H1 (cell line): ENCODE results near the gene LEFTY1. TPM values are rescaled to one million over a fixed set of nuclear protein-coding genes. Genes with fewer than 3 reads are reported as not detected.

Source experiments
- BRCA1 ChIP-seq: IDR thresholded peaks from 2 replicates; pipeline ENCODE4 v1.6.1; 2012; ENCODE audit warnings: low read depth, low read length, improper control_type of control experiment
- CREB1 ChIP-seq: IDR thresholded peaks from 2 replicates; pipeline ENCODE4 v1.6.1; 2012; ENCODE audit warnings: inconsistent platforms
- EP300 ChIP-seq, 2 experiments: IDR thresholded peaks; 1 replicate in 1 of 2; 2 replicates in 1 of 2; pipeline ENCODE4 v1.6.1; 2011 to 2012; ENCODE audit warnings: low read depth in 2 of 2, low read length in 2 of 2, mild to moderate bottlenecking in 2 of 2, borderline replicate concordance in 1 of 2, inconsistent platforms in 1 of 2, moderate library complexity in 1 of 2
- GTF2F1 ChIP-seq: IDR thresholded peaks from 2 replicates; pipeline ENCODE4 v1.6.1; 2012; ENCODE audit warnings: low read depth, low read length, improper control_type of control experiment, borderline replicate concordance
- HDAC2 ChIP-seq, 2 experiments: fragments of 300-600 bp in 1 of 2; sonication (generic) in 1 of 2; IDR thresholded peaks; 2 replicates each; pipeline ENCODE4 v1.6.1; 2011 to 2012; ENCODE audit warnings: low read depth in 2 of 2, low read length in 2 of 2, mild to moderate bottlenecking in 2 of 2, moderate library complexity in 2 of 2, borderline replicate concordance in 1 of 2, inconsistent platforms in 1 of 2
- JUN ChIP-seq: IDR thresholded peaks from 2 replicates; pipeline ENCODE4 v1.6.1; 2011; ENCODE audit warnings: low read depth, mild to moderate bottlenecking, improper control_type of control experiment, low read length
- NRF1 ChIP-seq: IDR thresholded peaks from 2 replicates; pipeline ENCODE4 v1.6.1; 2011; ENCODE audit warnings: mild to moderate bottlenecking, low read depth, low read length, improper control_type of control experiment
- SUZ12 ChIP-seq: fragments of 200-600 bp; sonication (generic); IDR thresholded peaks from 2 replicates; pipeline ENCODE4 v1.6.1; 2012; ENCODE audit warnings: mild to moderate bottlenecking, inconsistent platforms, low read length, moderate library complexity, mixed read lengths
- YY1 ChIP-seq: IDR thresholded peaks from 2 replicates; pipeline ENCODE4 v1.6.1; 2011; ENCODE audit warnings: low read depth, mild to moderate bottlenecking, low read length
- polyA plus RNA-seq, 7 experiments: library from polyadenylated mRNA; depleted of rRNA in 3 of 7; stranded (reverse) in 5 of 7; unstranded in 2 of 7; fragments of >200 nt in 5 of 7; fragments of 200-250 nt in 2 of 7; gene quantifications; 1 replicate in 5 of 7; 2 replicates in 1 of 7; 4 replicates in 1 of 7; pipeline versions ENCODE4 v1.2.1 to v1.2.3, GENCODE V29; 2011 to 2013; ENCODE audit warnings: missing spikeins in 2 of 7, mixed read lengths in 2 of 7
- total RNA-seq: library from RNA; stranded (reverse); fragmentation: NEBNext Ultra II Directional; extraction: Animal tissue kit (Norgen Biotek cat#: 25700); gene quantifications from 2 replicates; pipeline ENCODE4 v1.2.1, GENCODE V29; 2021
- TF ChIP-seq, protein P1 (sequence below): fragments of 300-600 bp; sonication (generic); IDR thresholded peaks from 2 replicates; pipeline ENCODE4 v1.7.1; 2012; ENCODE audit warnings: low read length, moderate library complexity, mild to moderate bottlenecking, inconsistent platforms; ENCODE audit not compliant: insufficient replicate concordance
- TF ChIP-seq, protein P2 (sequence below): IDR thresholded peaks from 2 replicates; pipeline ENCODE4 v1.6.1; 2011; ENCODE audit warnings: low read length, improper control_type of control experiment

LEFTY1 gene
- total and polyA plus RNA-seq, 2 of the 8 experiments (the other 6 are each of a cell fraction or from before 2014, with no cell fraction given), result 4.5 to 11.7 TPM

GRCh38 chr1:225847610-225848009, 41.3 kb downstream of the LEFTY1 start (continued):
- TF ChIP-seq, protein P1, sequence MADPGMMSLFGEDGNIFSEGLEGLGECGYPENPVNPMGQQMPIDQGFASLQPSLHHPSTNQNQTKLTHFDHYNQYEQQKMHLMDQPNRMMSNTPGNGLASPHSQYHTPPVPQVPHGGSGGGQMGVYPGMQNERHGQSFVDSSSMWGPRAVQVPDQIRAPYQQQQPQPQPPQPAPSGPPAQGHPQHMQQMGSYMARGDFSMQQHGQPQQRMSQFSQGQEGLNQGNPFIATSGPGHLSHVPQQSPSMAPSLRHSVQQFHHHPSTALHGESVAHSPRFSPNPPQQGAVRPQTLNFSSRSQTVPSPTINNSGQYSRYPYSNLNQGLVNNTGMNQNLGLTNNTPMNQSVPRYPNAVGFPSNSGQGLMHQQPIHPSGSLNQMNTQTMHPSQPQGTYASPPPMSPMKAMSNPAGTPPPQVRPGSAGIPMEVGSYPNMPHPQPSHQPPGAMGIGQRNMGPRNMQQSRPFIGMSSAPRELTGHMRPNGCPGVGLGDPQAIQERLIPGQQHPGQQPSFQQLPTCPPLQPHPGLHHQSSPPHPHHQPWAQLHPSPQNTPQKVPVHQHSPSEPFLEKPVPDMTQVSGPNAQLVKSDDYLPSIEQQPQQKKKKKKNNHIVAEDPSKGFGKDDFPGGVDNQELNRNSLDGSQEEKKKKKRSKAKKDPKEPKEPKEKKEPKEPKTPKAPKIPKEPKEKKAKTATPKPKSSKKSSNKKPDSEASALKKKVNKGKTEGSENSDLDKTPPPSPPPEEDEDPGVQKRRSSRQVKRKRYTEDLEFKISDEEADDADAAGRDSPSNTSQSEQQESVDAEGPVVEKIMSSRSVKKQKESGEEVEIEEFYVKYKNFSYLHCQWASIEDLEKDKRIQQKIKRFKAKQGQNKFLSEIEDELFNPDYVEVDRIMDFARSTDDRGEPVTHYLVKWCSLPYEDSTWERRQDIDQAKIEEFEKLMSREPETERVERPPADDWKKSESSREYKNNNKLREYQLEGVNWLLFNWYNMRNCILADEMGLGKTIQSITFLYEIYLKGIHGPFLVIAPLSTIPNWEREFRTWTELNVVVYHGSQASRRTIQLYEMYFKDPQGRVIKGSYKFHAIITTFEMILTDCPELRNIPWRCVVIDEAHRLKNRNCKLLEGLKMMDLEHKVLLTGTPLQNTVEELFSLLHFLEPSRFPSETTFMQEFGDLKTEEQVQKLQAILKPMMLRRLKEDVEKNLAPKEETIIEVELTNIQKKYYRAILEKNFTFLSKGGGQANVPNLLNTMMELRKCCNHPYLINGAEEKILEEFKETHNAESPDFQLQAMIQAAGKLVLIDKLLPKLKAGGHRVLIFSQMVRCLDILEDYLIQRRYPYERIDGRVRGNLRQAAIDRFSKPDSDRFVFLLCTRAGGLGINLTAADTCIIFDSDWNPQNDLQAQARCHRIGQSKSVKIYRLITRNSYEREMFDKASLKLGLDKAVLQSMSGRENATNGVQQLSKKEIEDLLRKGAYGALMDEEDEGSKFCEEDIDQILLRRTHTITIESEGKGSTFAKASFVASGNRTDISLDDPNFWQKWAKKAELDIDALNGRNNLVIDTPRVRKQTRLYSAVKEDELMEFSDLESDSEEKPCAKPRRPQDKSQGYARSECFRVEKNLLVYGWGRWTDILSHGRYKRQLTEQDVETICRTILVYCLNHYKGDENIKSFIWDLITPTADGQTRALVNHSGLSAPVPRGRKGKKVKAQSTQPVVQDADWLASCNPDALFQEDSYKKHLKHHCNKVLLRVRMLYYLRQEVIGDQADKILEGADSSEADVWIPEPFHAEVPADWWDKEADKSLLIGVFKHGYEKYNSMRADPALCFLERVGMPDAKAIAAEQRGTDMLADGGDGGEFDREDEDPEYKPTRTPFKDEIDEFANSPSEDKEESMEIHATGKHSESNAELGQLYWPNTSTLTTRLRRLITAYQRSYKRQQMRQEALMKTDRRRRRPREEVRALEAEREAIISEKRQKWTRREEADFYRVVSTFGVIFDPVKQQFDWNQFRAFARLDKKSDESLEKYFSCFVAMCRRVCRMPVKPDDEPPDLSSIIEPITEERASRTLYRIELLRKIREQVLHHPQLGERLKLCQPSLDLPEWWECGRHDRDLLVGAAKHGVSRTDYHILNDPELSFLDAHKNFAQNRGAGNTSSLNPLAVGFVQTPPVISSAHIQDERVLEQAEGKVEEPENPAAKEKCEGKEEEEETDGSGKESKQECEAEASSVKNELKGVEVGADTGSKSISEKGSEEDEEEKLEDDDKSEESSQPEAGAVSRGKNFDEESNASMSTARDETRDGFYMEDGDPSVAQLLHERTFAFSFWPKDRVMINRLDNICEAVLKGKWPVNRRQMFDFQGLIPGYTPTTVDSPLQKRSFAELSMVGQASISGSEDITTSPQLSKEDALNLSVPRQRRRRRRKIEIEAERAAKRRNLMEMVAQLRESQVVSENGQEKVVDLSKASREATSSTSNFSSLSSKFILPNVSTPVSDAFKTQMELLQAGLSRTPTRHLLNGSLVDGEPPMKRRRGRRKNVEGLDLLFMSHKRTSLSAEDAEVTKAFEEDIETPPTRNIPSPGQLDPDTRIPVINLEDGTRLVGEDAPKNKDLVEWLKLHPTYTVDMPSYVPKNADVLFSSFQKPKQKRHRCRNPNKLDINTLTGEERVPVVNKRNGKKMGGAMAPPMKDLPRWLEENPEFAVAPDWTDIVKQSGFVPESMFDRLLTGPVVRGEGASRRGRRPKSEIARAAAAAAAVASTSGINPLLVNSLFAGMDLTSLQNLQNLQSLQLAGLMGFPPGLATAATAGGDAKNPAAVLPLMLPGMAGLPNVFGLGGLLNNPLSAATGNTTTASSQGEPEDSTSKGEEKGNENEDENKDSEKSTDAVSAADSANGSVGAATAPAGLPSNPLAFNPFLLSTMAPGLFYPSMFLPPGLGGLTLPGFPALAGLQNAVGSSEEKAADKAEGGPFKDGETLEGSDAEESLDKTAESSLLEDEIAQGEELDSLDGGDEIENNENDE, result no peak
- TF ChIP-seq SUZ12 (no peak), GTF2F1 (no peak), CREB1 (no peak), EP300 (IDR thresholded peaks at IDR 0.05; ENCODE audit: borderline replicate concordance in 1 of 2, low read depth in 2 of 2, low read length in 2 of 2) (no peak), YY1 (no peak), HDAC2 (IDR thresholded peaks at IDR 0.05; ENCODE audit: borderline replicate concordance in 1 of 2, low read depth in 2 of 2, low read length in 2 of 2) (no peak), BRCA1 (no peak), NRF1 (no peak), JUN (no peak)
- TF ChIP-seq, protein P2, sequence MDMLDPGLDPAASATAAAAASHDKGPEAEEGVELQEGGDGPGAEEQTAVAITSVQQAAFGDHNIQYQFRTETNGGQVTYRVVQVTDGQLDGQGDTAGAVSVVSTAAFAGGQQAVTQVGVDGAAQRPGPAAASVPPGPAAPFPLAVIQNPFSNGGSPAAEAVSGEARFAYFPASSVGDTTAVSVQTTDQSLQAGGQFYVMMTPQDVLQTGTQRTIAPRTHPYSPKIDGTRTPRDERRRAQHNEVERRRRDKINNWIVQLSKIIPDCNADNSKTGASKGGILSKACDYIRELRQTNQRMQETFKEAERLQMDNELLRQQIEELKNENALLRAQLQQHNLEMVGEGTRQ, result no peak
